Stimulated activated effector memory CD8-positive, alpha-beta T cell treated with anti-CD3 and anti-CD28 coated beads, Interleukin-12 subunit alpha, Interleukin-12 subunit beta, amount 100 ng/mL, for 72 hours (primary cell): Measurements from ENCODE around the gene RBBP5.

Experiments
- ATAC-seq: fragments of 150-1000 bp; cut with Tn5 transposase; 2 replicates; pipeline ENCODE4 v1.10.0; 2021
- DNase-seq, 2 donors: peaks; one replicate each; pipeline ENCODE4 v3.0.0; 2021 to 2022; ENCODE audit warnings: low spot score in 2 of 2
- H3K27ac Mint-ChIP-seq: one replicate; pipeline ENCODE4 v1.8.0; 2022; ENCODE audit warnings: mild to moderate bottlenecking, mixed read lengths
- H3K36me3 Mint-ChIP-seq: one replicate; pipeline ENCODE4 v1.8.0; 2022; ENCODE audit warnings: mild to moderate bottlenecking, mixed read lengths
- H3K4me1 Mint-ChIP-seq: one replicate; pipeline ENCODE4 v1.8.0; 2022; ENCODE audit warnings: mixed read lengths
- H3K4me3 Mint-ChIP-seq: one replicate; pipeline ENCODE4 v1.8.0; 2022; ENCODE audit warnings: mild to moderate bottlenecking, mixed read lengths
- H3K9me3 Mint-ChIP-seq: one replicate; pipeline ENCODE4 v1.8.0; 2022; ENCODE audit warnings: mixed read lengths

RBBP5 gene

DNA sequence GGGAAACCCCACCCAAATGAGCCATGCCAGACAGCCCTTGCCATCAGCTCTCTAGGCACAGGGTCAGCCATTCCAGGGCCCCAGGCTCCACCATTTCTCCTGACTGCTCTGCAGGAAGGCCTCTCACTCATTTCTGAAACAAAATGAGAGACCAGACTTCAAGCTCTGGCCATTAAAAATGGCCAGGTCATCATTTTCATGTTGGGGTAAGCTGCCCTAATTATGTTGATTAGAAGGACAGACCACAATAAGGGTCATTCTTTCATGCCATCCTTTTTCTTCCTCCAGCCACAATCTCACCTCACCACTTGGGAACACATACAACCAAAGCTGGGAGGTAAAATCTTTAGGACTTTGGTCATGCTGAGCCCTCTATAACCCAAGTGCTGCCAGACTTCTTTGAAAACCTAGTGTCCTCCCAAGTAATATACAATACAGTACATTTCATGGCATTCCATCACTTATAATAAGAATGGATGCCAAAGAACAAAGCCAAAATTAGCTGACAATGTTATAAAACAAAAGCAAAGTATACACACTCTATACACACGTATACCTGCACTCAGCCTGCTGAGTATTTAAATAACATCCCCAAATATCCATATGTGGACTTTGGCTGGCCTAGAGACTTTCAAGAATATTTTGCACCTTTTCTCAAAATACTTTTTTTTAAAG, 22.4 kb upstream of the RBBP5 start:
- no peak for ATAC-seq
- Mint-ChIP-seq H3K27ac (no peak overlapping the region), H3K9me3 (no peaks in the 10 kb centered on the region), H3K4me1 (peaks cover 9% of the 10 kb centered on the region), H3K4me3 (no peak overlapping the region), H3K36me3 (peaks cover 39% of the 10 kb centered on the region)
- no peak for DNase-seq

GRCh38 chr1:205142102-205142469, 20.3 kb upstream of the RBBP5 start:
- Mint-ChIP-seq H3K4me3 (no peak overlapping the region), H3K36me3 (peaks cover 18% of the 10 kb centered on the region), H3K9me3 (no peaks in the 10 kb centered on the region), H3K27ac (peak overlapping the region; percentile 26), H3K4me1 (peaks cover 9% of the 10 kb centered on the region)
- ATAC-seq (no peak), DNase-seq (no peak)

GRCh38 chr1:205141236-205142101, 19.7 kb upstream of the RBBP5 start:
- Mint-ChIP-seq H3K36me3 (peaks cover 12% of the 10 kb centered on the region), H3K4me3 (no peak overlapping the region), H3K9me3 (no peaks in the 10 kb centered on the region), H3K4me1 (peaks cover 9% of the 10 kb centered on the region), H3K27ac (peak overlapping the region; percentile 26)
- DNase-seq (peak; percentile 55 to 85), ATAC-seq (peak; percentile 87)

DNA sequence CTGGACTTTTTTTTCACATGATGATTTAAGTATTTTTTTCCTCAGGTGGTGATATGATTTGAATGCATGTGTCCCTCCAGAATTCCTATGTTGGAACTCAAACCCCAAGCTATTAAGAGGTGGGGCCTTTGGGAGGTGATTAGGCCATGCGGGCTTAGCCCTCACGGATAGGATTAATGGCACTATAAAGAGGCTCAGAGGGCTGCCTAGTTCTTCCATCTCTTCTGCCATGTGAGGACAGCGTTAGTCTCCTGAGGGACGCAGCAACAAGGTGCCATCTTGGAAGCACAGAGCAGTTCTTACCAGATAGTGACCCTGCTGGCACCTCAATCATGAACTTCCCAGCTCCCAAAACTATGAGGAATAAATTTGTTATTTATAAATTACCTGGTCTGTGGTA, 18.3 kb upstream of the RBBP5 start:
- ATAC-seq = no peak
- Mint-ChIP-seq H3K4me1 (peaks cover 9% of the 10 kb centered on the region), H3K27ac (no peak overlapping the region), H3K4me3 (no peak overlapping the region), H3K36me3 (no peaks in the 10 kb centered on the region), H3K9me3 (no peaks in the 10 kb centered on the region)
- DNase-seq = no peak

DNA sequence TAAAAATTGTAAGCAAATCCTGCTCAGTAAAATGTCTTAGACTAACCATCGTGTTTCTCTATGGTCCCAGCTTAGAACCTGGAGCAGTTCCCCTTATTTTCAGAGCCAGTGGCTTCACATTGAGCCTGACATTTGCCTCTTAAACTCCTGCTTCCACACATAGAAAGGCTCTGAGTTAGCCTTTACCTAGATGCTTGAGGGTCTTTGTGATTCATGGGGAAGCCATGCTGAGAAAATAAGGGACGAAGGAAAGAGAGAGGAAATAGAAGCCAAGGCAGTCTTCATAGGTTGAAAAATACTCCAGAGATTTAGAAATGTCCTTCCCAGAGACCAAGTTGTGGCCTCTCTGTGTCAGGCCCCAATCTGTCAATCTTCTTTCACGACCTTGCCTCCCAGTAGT, 16.1 kb upstream of the RBBP5 start:
- Mint-ChIP-seq H3K4me3 (no peak overlapping the region), H3K36me3 (no peaks in the 10 kb centered on the region), H3K9me3 (no peaks in the 10 kb centered on the region), H3K27ac (no peak overlapping the region), H3K4me1 (peaks cover 9% of the 10 kb centered on the region)
- no peak for ATAC-seq
- DNase-seq = no peak

DNA sequence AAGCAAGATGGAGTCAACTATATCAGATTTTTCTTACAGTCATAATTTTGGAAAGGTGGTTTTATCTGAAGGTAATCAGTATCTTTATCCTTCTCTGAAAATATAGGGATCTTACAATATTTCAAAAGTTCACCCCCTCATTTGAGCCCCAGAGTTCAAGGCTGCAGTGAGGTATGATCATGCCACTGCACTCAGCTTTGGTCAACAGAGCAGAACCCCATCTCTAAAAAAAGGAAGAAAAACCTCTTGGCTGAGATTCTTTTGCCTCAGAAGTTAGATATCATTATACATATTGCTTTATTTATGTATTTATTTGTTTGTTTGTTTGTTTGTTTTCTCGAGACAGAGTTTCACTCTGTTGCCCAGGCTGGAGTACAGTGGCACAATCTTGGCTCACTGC, 11.5 kb upstream of the RBBP5 start:
- Mint-ChIP-seq H3K4me1 (no peaks in the 10 kb centered on the region), H3K27ac (no peak overlapping the region), H3K4me3 (no peak overlapping the region), H3K36me3 (no peaks in the 10 kb centered on the region), H3K9me3 (no peaks in the 10 kb centered on the region)
- ATAC-seq (no peak), DNase-seq (no peak)

- DNase-seq = no peak
- Mint-ChIP-seq H3K27ac (no peak overlapping the region), H3K36me3 (no peaks in the 10 kb centered on the region), H3K9me3 (no peaks in the 10 kb centered on the region), H3K4me3 (no peak overlapping the region), H3K4me1 (no peaks in the 10 kb centered on the region)
- no peak for ATAC-seq
Measured at GRCh38 chr1:205129447-205130029, 7.8 kb upstream of the RBBP5 start.

DNA sequence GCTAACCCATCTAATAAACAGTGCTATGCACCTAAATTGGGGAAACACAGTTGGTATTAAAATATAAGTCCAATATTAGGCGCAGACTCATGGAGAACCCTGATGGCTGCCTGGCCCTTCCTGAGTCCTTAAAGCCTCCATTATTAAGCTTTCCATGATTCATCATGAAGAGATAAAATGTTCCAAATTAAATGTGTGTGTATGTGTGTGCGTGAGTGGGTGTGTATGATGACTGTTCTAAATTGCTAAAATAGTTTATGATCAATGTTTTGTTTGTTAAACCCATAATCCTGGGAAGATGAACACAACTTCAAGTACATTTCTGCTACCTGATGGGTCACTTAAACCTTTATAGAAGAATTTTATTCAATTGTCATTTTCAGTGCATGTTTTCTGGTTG, 6.3 kb upstream of the RBBP5 start:
- Mint-ChIP-seq H3K9me3 (no peaks in the 10 kb centered on the region), H3K4me3 (no peak overlapping the region)
- ATAC-seq = no peak

DNA sequence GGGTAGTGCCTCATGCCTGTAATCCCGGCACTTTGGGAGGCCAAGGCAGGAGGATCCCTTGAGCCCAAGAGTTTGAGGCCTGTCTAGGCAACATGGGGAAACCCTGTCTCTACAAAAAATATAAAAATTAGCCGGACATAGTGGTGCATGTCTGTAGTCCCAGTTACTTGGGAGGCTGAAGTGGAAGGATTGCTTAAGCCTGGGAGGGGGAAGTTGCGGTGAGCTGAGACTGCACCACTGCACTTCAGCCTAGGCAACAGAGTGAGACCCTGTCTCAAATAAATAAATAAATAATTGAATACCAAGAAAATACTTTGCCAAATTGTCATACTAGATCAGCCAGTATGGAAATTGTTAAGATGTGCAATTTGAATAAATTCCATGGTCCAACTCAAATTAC, 5.9 kb upstream of the RBBP5 start:
- H3K4me1 Mint-ChIP-seq = peaks cover 4% of the 10 kb centered on the region
- DNase-seq = no peak
- no peak overlapping the region for H3K4me3 Mint-ChIP-seq

More for the DNA sequence above, 6.3 kb upstream of the RBBP5 start:
- Mint-ChIP-seq H3K4me1 (peaks cover under 1% of the 10 kb centered on the region), H3K27ac (no peak overlapping the region), H3K36me3 (no peaks in the 10 kb centered on the region)
- no peak for DNase-seq

GRCh38 chr1:205124726-205125125, 2.9 kb upstream of the RBBP5 start:
- Mint-ChIP-seq H3K4me3 (no peak overlapping the region), H3K27ac (no peak overlapping the region), H3K36me3 (peaks cover 10% of the 10 kb centered on the region), H3K4me1 (peaks cover 33% of the 10 kb centered on the region), H3K9me3 (no peaks in the 10 kb centered on the region)
- ATAC-seq (no peak), DNase-seq (no peak)

More for the DNA sequence above, 5.9 kb upstream of the RBBP5 start:
- no peak for ATAC-seq
- no peaks in the 10 kb centered on the region for H3K9me3 Mint-ChIP-seq
- H3K27ac Mint-ChIP-seq = no peak overlapping the region
- H3K36me3 Mint-ChIP-seq = no peaks in the 10 kb centered on the region

DNA sequence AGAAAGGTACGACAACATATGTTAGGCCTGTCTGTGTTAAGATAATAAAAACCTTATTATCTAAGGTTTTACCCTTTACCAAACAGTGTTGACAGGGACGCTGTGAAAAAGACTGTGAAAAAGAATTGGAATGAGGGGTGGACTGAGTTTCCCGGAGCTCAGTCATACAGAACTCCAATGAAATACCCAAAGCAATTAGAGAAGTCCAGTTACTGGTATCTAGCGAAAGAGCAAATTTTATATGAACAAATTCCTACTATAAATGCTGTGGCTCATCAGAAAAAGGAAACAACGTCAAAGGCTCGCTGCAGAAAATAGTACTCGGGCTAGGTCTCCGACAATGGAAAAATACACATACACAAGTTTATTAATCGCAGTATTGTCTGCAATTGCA, 708 bp upstream of the RBBP5 start:
- H3K27ac Mint-ChIP-seq = peak overlapping the region; percentile 100
- H3K4me3 Mint-ChIP-seq = peak overlapping the region; percentile 100
- peaks cover 45% of the 10 kb centered on the region for H3K4me1 Mint-ChIP-seq
- ATAC-seq = no peak
- no peaks in the 10 kb centered on the region for H3K9me3 Mint-ChIP-seq
- peaks cover 33% of the 10 kb centered on the region for H3K36me3 Mint-ChIP-seq
- DNase-seq = no peak

GRCh38 chr1:205118752-205119151, 3.0 kb downstream of the RBBP5 start:
- Mint-ChIP-seq H3K9me3 (no peaks in the 10 kb centered on the region), H3K27ac (peak overlapping the region; percentile 100), H3K4me3 (no peak overlapping the region), H3K36me3 (peaks cover 70% of the 10 kb centered on the region), H3K4me1 (peaks cover 45% of the 10 kb centered on the region)
- DNase-seq = no peak
- ATAC-seq = no peak

- Mint-ChIP-seq H3K9me3 (no peaks in the 10 kb centered on the region), H3K4me1 (peaks cover 6% of the 10 kb centered on the region), H3K4me3 (no peak overlapping the region), H3K36me3 (peaks cover 91% of the 10 kb centered on the region), H3K27ac (no peak overlapping the region)
- no peak for DNase-seq
- peak; percentile 77 for ATAC-seq
Measured at GRCh38 chr1:205111354-205111753, 10.4 kb downstream of the RBBP5 start.

GRCh38 chr1:205109711-205110110, 12.1 kb downstream of the RBBP5 start:
- no peak overlapping the region for H3K4me3 Mint-ChIP-seq
- H3K36me3 Mint-ChIP-seq = peaks cover 91% of the 10 kb centered on the region
- peak overlapping the region; percentile 42 for H3K27ac Mint-ChIP-seq
- DNase-seq (no peak), ATAC-seq (no peak)
- no peaks in the 10 kb centered on the region for H3K9me3 Mint-ChIP-seq
- peaks cover 13% of the 10 kb centered on the region for H3K4me1 Mint-ChIP-seq

DNA sequence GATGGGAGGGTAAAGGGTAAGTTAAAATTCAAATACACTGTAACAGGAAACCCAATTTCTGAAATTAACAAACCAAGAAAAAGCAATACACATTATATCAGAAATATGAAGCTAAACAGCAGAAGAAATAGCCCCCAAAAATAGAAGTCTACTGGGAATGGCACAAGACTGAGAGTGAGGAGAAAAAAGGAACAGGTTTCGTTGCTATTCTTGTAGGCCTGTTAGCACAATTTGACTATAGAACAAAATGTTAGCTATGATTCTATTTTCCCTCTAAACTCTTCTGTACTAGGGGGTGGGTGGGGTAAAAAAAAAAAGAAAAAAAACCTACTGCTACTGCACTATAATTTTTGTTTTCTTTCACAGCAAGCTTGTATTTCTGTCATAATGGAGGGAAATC, 12.5 kb downstream of the RBBP5 start:
- no peak for ATAC-seq
- Mint-ChIP-seq H3K4me3 (no peak overlapping the region), H3K4me1 (peaks cover 13% of the 10 kb centered on the region), H3K27ac (peak overlapping the region; percentile 23), H3K36me3 (peaks cover 91% of the 10 kb centered on the region), H3K9me3 (no peaks in the 10 kb centered on the region)
- no peak for DNase-seq

- no peak overlapping the region for H3K4me3 Mint-ChIP-seq
- no peaks in the 10 kb centered on the region for H3K9me3 Mint-ChIP-seq
- peaks cover 91% of the 10 kb centered on the region for H3K36me3 Mint-ChIP-seq
- peak overlapping the region; percentile 23 for H3K27ac Mint-ChIP-seq
- DNase-seq = no peak
- no peak for ATAC-seq
- H3K4me1 Mint-ChIP-seq = peaks cover 13% of the 10 kb centered on the region
Measured at GRCh38 chr1:205108464-205108863, 13.3 kb downstream of the RBBP5 start.
